HEK293T (cell line): ENCODE results near the gene LRRC37A.
"Not testable (repeated sequence)": the region's sequence is repeated elsewhere in the genome, so short reads cannot be mapped to it uniquely, and the experiment has no call there.

ENCODE experiments used
- BHLHE40 ChIP-seq: fragments of 450-650 bp; IDR thresholded peaks from 2 replicates; pipeline ENCODE4 v1.6.1; 2016; ENCODE audit warnings: mild to moderate bottlenecking, moderate library complexity, borderline replicate concordance
- CTBP1 ChIP-seq: fragments of 450-650 bp; IDR thresholded peaks from 2 replicates; pipeline ENCODE4 v1.6.1; 2016; ENCODE audit warnings: borderline replicate concordance
- ELF4 ChIP-seq: fragments of 450-650 bp; IDR thresholded peaks from 2 replicates; pipeline ENCODE4 v1.6.1; 2017; ENCODE audit warnings: antibody characterized with exemption
- FOXA1 ChIP-seq: fragments of 450-650 bp; IDR thresholded peaks from 2 replicates; pipeline ENCODE4 v1.6.1; 2016; ENCODE audit warnings: mild to moderate bottlenecking
- FOXK2 ChIP-seq: fragments of 450-650 bp; IDR thresholded peaks from 2 replicates; pipeline ENCODE4 v1.6.1; 2016; ENCODE audit warnings: mild to moderate bottlenecking
- FOXM1 ChIP-seq: fragments of 450-650 bp; IDR thresholded peaks from 2 replicates; pipeline ENCODE4 v1.6.1; 2017; ENCODE audit warnings: mild to moderate bottlenecking, borderline replicate concordance
- HDGF ChIP-seq: fragments of 450-650 bp; IDR thresholded peaks from 2 replicates; pipeline ENCODE4 v1.6.1; 2017; ENCODE audit warnings: antibody characterized with exemption, borderline replicate concordance
- L3MBTL2 ChIP-seq: fragments of 450-650 bp; conservative IDR thresholded peaks from 2 replicates; pipeline ENCODE4 v1.6.1; 2016; ENCODE audit warnings: mild to moderate bottlenecking
- NFRKB ChIP-seq: fragments of 450-650 bp; IDR thresholded peaks from 2 replicates; pipeline ENCODE4 v1.6.1; 2016; ENCODE audit warnings: mild to moderate bottlenecking, moderate library complexity
- PKNOX1 ChIP-seq: fragments of 450-650 bp; IDR thresholded peaks from 2 replicates; pipeline ENCODE4 v1.6.1; 2016
- SP1 ChIP-seq: fragments of 450-650 bp; IDR thresholded peaks from 2 replicates; pipeline ENCODE4 v1.6.1; 2017
- SUZ12 ChIP-seq: fragments of 450-650 bp; IDR thresholded peaks from 2 replicates; pipeline ENCODE4 v1.6.1; 2016; ENCODE audit warnings: mild to moderate bottlenecking
- TARDBP ChIP-seq: fragments of 450-650 bp; IDR thresholded peaks from 2 replicates; pipeline ENCODE4 v1.6.1; 2016
- ZNF384 ChIP-seq: fragments of 450-650 bp; IDR thresholded peaks from 2 replicates; pipeline ENCODE4 v1.6.1; 2016

GRCh38 chr17:46253722-46254121, 41.2 kb upstream of the LRRC37A start:
- not testable (repeated sequence) for TF ChIP-seq HDGF, FOXA1, FOXM1, BHLHE40, SP1, NFRKB, PKNOX1, ZNF384, FOXK2, TARDBP, CTBP1, L3MBTL2, ELF4, SUZ12
